Neural cell (in vitro differentiated cells): ENCODE measurements around the gene KLF16. TPM values are rescaled to one million over a fixed set of nuclear protein-coding genes. Genes with fewer than 3 reads are reported as not detected.

Experiments used
- H2AFZ ChIP-seq: fragments of 200-600, 300-800 bp; sonication (generic), shearing (Covaris generic); 2 replicates; pipeline ENCODE4 v1.6.0; 2014; ENCODE audit warnings: low read depth, mild to moderate bottlenecking, antibody characterized with exemption, low read length, moderate library complexity
- H3F3A ChIP-seq: fragments of 200-600 bp; shearing (Covaris generic); 2 replicates; pipeline ENCODE4 v1.6.1; 2016; ENCODE audit warnings: mild to moderate bottlenecking, moderate library complexity, mixed read lengths, antibody characterized with exemption, low read length; ENCODE audit not compliant: insufficient read depth, poor library complexity, severe bottlenecking
- H3K27ac ChIP-seq: fragments of 200-600, 300-800 bp; sonication (generic), shearing (Covaris generic); 2 replicates; pipeline ENCODE4 v1.5.1; 2014; ENCODE audit warnings: mild to moderate bottlenecking, low read length, moderate library complexity
- H3K27me3 ChIP-seq: fragments of 300-800, 200-600 bp; sonication (generic), shearing (Covaris generic); 2 replicates; pipeline ENCODE4 v1.6.0; 2014; ENCODE audit warnings: mild to moderate bottlenecking, low read depth, low read length, moderate library complexity; ENCODE audit not compliant: insufficient read depth
- H3K36me3 ChIP-seq: fragments of 300-800, 200-600 bp; sonication (generic), shearing (Covaris generic); 2 replicates; pipeline ENCODE4 v1.5.1; 2014; ENCODE audit warnings: mild to moderate bottlenecking, antibody characterized with exemption, low read length, moderate library complexity; ENCODE audit not compliant: insufficient read depth
- H3K4me2 ChIP-seq: fragments of 300-800, 200-600 bp; sonication (generic), shearing (Covaris generic); 2 replicates; pipeline ENCODE4 v1.6.0; 2014; ENCODE audit warnings: mild to moderate bottlenecking, low read length
- H3K4me3 ChIP-seq: fragments of 300-800, 200-600 bp; sonication (generic), shearing (Covaris generic); 2 replicates; pipeline ENCODE4 v1.5.1; 2014; ENCODE audit warnings: mild to moderate bottlenecking, low read length, moderate library complexity
- H3K79me2 ChIP-seq: fragments of 200-600 bp; shearing (Covaris generic); replicated peaks from 2 replicates; pipeline ENCODE4 v1.6.0; 2014; ENCODE audit warnings: mild to moderate bottlenecking, low read length, moderate library complexity; ENCODE audit not compliant: insufficient read depth
- H3K9ac ChIP-seq: fragments of 300-800, 200-600 bp; sonication (generic), shearing (Covaris generic); 2 replicates; pipeline ENCODE4 v1.6.1; 2016; ENCODE audit warnings: mild to moderate bottlenecking, low read length, mixed read lengths
- H3K9me2 ChIP-seq: fragments of 200-600 bp; shearing (Covaris generic); 2 replicates; pipeline ENCODE4 v1.6.1; 2016; ENCODE audit warnings: mild to moderate bottlenecking, low read length, mixed read lengths; ENCODE audit not compliant: insufficient read depth
- H3K9me3 ChIP-seq: fragments of 200-600, 300-800 bp; sonication (generic), shearing (Covaris generic); 2 replicates; pipeline ENCODE4 v1.6.1; 2016; ENCODE audit warnings: mild to moderate bottlenecking, mixed run types, low read length, moderate library complexity, mixed read lengths
- H4K20me1 ChIP-seq: fragments of 200-600 bp; shearing (Covaris generic); 2 replicates; pipeline ENCODE4 v1.6.1; 2016; ENCODE audit warnings: mild to moderate bottlenecking, mixed run types; ENCODE audit not compliant: insufficient read depth
- EP300 ChIP-seq: fragments of 450-650 bp; conservative IDR thresholded peaks from 2 replicates; pipeline ENCODE4 v1.6.1; 2014; ENCODE audit warnings: antibody characterized with exemption, mild to moderate bottlenecking, moderate library complexity; ENCODE audit not compliant: poor library complexity, severe bottlenecking
- EZH2 ChIP-seq: fragments of 200-600, 300-800 bp; shearing (Covaris generic), sonication (generic); IDR thresholded peaks from 2 replicates; pipeline ENCODE4 v1.6.1; 2014; ENCODE audit warnings: antibody characterized with exemption, low read length, borderline replicate concordance, mild to moderate bottlenecking; ENCODE audit not compliant: insufficient read depth, poor library complexity, severe bottlenecking
- MXI1 ChIP-seq: fragments of 450-650 bp; conservative IDR thresholded peaks from 2 replicates; pipeline ENCODE4 v1.6.1; 2014; ENCODE audit warnings: antibody characterized with exemption, mild to moderate bottlenecking; ENCODE audit not compliant: poor library complexity, severe bottlenecking
- POLR2AphosphoS5 ChIP-seq: IDR thresholded peaks from 2 replicates; pipeline ENCODE4 v1.6.1; 2012
- RAD21 ChIP-seq: fragments of 450-650 bp; conservative IDR thresholded peaks from 2 replicates; pipeline ENCODE4 v1.6.1; 2014; ENCODE audit warnings: antibody characterized with exemption, mild to moderate bottlenecking, moderate library complexity
- SMC3 ChIP-seq: fragments of 450-650 bp; conservative IDR thresholded peaks from 2 replicates; pipeline ENCODE4 v1.6.1; 2014; ENCODE audit warnings: antibody characterized with exemption, mild to moderate bottlenecking, moderate library complexity; ENCODE audit not compliant: poor library complexity
- TAF1 ChIP-seq: IDR thresholded peaks from 2 replicates; pipeline ENCODE4 v1.6.1; 2012; ENCODE audit warnings: low read depth
- polyA plus RNA-seq: library from polyadenylated mRNA; depleted of rRNA; stranded (reverse); fragments of >200 nt; gene quantifications from 2 replicates; pipeline ENCODE4 v1.2.3, GENCODE V29; 2014
- TF ChIP-seq, protein P1 (sequence below): IDR thresholded peaks from 2 replicates; pipeline ENCODE4 v1.6.1; 2012; ENCODE audit warnings: borderline replicate concordance
- TF ChIP-seq, protein P2 (sequence below): fragments of 450-650 bp; IDR thresholded peaks from 2 replicates; pipeline ENCODE4 v1.5.1; 2014; ENCODE audit warnings: antibody characterized with exemption, mild to moderate bottlenecking, moderate library complexity; ENCODE audit not compliant: poor library complexity, severe bottlenecking

KLF16 gene
- polyA plus RNA-seq, 1 donor from 2014 or later: 3.5 TPM

DNA sequence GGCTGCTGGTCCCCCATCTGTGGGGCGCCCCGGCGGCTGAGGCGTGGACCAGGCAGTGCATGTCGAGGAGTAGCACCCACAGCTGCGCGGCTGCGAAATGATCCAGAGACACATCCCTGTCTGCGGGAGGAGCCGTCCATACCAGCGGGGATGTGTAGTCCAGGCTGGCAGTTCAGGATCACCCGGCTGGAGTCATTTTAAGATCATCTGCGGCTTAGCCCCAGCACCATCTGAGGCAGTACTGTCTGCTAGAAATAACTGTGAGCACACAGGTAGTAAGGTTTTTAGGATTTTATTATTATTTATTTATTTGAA lies 44.9 kb upstream of the KLF16 start:
- Histone ChIP-seq H3K9ac (no peak overlapping the region), H3K9me3 (no peaks in the 10 kb centered on the region), H4K20me1 (no peaks in the 10 kb centered on the region), H3K4me3 (no peak overlapping the region), H2AFZ (no peak overlapping the region), H3K4me2 (no peak overlapping the region), H3K9me2 (no peaks in the 10 kb centered on the region), H3K27ac (no peak overlapping the region), H3K27me3 (no peaks in the 10 kb centered on the region), H3K36me3 (no peaks in the 10 kb centered on the region), H3K79me2 (peaks cover 12% of the 10 kb centered on the region), H3F3A (no peaks in the 10 kb centered on the region)
- TF ChIP-seq SMC3: no peak
- TF ChIP-seq POLR2AphosphoS5: no peak
- TF ChIP-seq, protein P1, sequence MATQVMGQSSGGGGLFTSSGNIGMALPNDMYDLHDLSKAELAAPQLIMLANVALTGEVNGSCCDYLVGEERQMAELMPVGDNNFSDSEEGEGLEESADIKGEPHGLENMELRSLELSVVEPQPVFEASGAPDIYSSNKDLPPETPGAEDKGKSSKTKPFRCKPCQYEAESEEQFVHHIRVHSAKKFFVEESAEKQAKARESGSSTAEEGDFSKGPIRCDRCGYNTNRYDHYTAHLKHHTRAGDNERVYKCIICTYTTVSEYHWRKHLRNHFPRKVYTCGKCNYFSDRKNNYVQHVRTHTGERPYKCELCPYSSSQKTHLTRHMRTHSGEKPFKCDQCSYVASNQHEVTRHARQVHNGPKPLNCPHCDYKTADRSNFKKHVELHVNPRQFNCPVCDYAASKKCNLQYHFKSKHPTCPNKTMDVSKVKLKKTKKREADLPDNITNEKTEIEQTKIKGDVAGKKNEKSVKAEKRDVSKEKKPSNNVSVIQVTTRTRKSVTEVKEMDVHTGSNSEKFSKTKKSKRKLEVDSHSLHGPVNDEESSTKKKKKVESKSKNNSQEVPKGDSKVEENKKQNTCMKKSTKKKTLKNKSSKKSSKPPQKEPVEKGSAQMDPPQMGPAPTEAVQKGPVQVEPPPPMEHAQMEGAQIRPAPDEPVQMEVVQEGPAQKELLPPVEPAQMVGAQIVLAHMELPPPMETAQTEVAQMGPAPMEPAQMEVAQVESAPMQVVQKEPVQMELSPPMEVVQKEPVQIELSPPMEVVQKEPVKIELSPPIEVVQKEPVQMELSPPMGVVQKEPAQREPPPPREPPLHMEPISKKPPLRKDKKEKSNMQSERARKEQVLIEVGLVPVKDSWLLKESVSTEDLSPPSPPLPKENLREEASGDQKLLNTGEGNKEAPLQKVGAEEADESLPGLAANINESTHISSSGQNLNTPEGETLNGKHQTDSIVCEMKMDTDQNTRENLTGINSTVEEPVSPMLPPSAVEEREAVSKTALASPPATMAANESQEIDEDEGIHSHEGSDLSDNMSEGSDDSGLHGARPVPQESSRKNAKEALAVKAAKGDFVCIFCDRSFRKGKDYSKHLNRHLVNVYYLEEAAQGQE: no peak
- no peak for TF ChIP-seq EZH2
- TF ChIP-seq MXI1: no peak
- TF ChIP-seq, protein P2, sequence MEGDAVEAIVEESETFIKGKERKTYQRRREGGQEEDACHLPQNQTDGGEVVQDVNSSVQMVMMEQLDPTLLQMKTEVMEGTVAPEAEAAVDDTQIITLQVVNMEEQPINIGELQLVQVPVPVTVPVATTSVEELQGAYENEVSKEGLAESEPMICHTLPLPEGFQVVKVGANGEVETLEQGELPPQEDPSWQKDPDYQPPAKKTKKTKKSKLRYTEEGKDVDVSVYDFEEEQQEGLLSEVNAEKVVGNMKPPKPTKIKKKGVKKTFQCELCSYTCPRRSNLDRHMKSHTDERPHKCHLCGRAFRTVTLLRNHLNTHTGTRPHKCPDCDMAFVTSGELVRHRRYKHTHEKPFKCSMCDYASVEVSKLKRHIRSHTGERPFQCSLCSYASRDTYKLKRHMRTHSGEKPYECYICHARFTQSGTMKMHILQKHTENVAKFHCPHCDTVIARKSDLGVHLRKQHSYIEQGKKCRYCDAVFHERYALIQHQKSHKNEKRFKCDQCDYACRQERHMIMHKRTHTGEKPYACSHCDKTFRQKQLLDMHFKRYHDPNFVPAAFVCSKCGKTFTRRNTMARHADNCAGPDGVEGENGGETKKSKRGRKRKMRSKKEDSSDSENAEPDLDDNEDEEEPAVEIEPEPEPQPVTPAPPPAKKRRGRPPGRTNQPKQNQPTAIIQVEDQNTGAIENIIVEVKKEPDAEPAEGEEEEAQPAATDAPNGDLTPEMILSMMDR: no peak
- TF ChIP-seq RAD21: no peak
- TF ChIP-seq EP300: no peak
- TF ChIP-seq TAF1: no peak

DNA sequence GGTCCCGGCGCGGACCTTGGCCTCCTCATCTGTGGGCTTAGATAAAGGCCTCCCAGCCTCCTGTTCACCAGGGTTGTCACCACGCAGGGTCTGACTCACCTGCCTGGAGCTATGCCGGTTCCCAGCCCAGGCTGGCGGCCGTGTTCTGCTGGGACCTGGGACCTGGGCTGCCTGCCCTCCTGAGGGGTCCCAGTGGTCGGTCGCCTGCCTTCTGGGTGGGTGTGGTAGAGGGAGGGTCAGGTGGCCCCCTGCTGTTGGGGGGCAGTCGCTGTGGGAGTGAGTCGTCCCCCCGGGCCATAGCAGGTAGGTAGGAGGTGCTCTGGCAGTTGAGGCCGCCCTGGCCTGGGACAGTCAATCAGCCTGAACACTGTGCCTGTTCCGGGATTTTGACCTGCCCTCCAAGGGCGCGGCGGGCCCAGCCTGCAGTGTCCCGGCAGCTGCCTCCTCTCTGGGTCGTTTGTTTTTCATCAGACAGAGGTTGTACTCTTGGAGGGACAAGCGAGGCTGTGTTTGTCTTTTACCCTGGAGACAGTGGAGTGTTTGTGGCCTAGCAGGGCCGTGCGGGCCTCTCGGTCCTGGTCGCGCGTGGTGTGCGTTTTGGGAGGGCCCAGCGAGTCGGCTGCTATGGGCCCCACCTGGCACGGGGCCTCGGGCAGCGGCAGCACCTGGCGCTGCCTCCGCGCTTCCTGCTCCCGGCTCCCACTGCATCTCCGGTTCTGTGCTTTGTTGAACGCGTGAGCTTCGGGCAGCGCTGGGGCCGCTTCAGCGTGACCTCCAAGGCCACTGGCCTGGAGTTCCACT lies 44.4 kb upstream of the KLF16 start:
- no peak overlapping the region for H3K9ac ChIP-seq
- H3K79me2 ChIP-seq: peaks cover 12% of the 10 kb centered on the region
- no peaks in the 10 kb centered on the region for H4K20me1 ChIP-seq
- no peak overlapping the region for H2AFZ ChIP-seq
- H3K4me2 ChIP-seq: no peak overlapping the region
- H3K36me3 ChIP-seq: no peaks in the 10 kb centered on the region
- no peak overlapping the region for H3K4me3 ChIP-seq
- no peak overlapping the region for H3K27ac ChIP-seq
- no peaks in the 10 kb centered on the region for H3K9me2 ChIP-seq
- H3F3A ChIP-seq: no peaks in the 10 kb centered on the region
- TF ChIP-seq POLR2AphosphoS5 (no peak), TAF1 (no peak), RAD21 (no peak), EP300 (no peak), SMC3 (no peak), EZH2 (no peak), MXI1 (no peak)
- TF ChIP-seq, protein P2: no peak
- TF ChIP-seq, protein P1: no peak
- H3K9me3 ChIP-seq: no peaks in the 10 kb centered on the region
- no peaks in the 10 kb centered on the region for H3K27me3 ChIP-seq
